K562 (cell line): Measurements from ENCODE around the gene SLC36A1. TPM values are rescaled to one million over a fixed set of nuclear protein-coding genes. Genes with fewer than 3 reads are reported as not detected.

Source experiments
- ATAC-seq: fragments of 200-7000 bp; cut with Tn5 transposase; 3 replicates; pipeline ENCODE4 v1.9.1; 2020; ENCODE audit warnings: moderate library complexity
- BruUV-seq: library from RNA; stranded (reverse); fragments of 400-500 nt; replicated peaks from 2 replicates; lab custom pipeline; 2021; lab: Mats Ljungman, UMichigan
- CTCF ChIA-PET: fragments of 300-600 bp; formaldehyde crosslinking; extraction: SDS; loops from one replicate; lab custom pipeline; 2021; ENCODE audit warnings: low intra/inter-chr PET ratio; lab: Yijun Ruan, JAX
- POLR2A ChIA-PET: fragments of 300-600, 350-650 bp; sonication (Branson Sonifier 250); formaldehyde crosslinking; extraction: SDS; loops from one replicate; lab custom pipeline; 2021; ENCODE audit warnings: antibody characterized with exemption, inconsistent platforms; lab: Yijun Ruan, JAX
- DNase-seq, 4 experiments: peaks; one replicate each; pipeline versions ENCODE4 v3.0.0 to v3.0.0-alpha.2; 2011 to 2018; ENCODE audit warnings: low spot score in 3 of 4, mixed read lengths in 3 of 4; ENCODE audit errors: extremely low read depth in 1 of 4
- FAIRE-seq: peaks from 2 replicates; lab custom pipeline; 2011; peaks lifted over from hg19 to GRCh38; lab: Jason Lieb, UNC
- H2AFZ ChIP-seq: 2 replicates; pipeline ENCODE4 v1.6.0; 2011; ENCODE audit warnings: low read depth, low read length, control low read depth, inconsistent platforms
- H3K27ac ChIP-seq: fragments of 200-600 bp; 3 replicates; pipeline ENCODE4 v1.8.0; 2011; ENCODE audit warnings: low read depth, mild to moderate bottlenecking, control low read depth, inconsistent platforms, low read length, moderate library complexity, mixed read lengths; ENCODE audit errors: extremely low read depth
- H3K27me3 ChIP-seq, 2 experiments: fragments of 300-600 bp in 1 of 2; 2 replicates in 1 of 2; 3 replicates in 1 of 2; pipeline versions ENCODE4 v1.6.0 to v1.8.0; 2011; ENCODE audit warnings: inconsistent platforms in 2 of 2, low read length in 2 of 2, mild to moderate bottlenecking in 1 of 2, mixed read lengths in 1 of 2, moderate library complexity in 1 of 2; ENCODE audit not compliant: control insufficient read depth in 2 of 2, insufficient read depth in 2 of 2
- H3K36me3 ChIP-seq: fragments of 300-600 bp; 3 replicates; pipeline ENCODE4 v1.8.0; 2011; ENCODE audit warnings: mild to moderate bottlenecking, low read length, inconsistent platforms; ENCODE audit not compliant: control insufficient read depth, insufficient read depth
- H3K4me1 ChIP-seq, 2 experiments: fragments of 200-600 bp in 1 of 2; replicated peaks in 1 of 2; 2 replicates in 1 of 2; 3 replicates in 1 of 2; pipeline versions ENCODE4 v1.5.1 to v1.8.0; 2011; ENCODE audit warnings: inconsistent platforms in 2 of 2, low read length in 2 of 2, mild to moderate bottlenecking in 1 of 2, mixed read lengths in 1 of 2, moderate library complexity in 1 of 2; ENCODE audit not compliant: control insufficient read depth in 2 of 2, insufficient read depth in 2 of 2
- H3K4me2 ChIP-seq: 2 replicates; pipeline ENCODE4 v1.6.1; 2011; ENCODE audit warnings: low read length, control low read depth, inconsistent platforms, mixed read lengths; ENCODE audit not compliant: insufficient read depth
- H3K4me3 ChIP-seq: fragments of 200-600 bp; sonication (generic), shearing (Covaris generic); 2 replicates; pipeline ENCODE4 v1.5.1; 2016; ENCODE audit warnings: control low read depth, inconsistent platforms
- H3K79me2 ChIP-seq: fragments of 200-600 bp; 3 replicates; pipeline ENCODE4 v1.8.0; 2011; ENCODE audit warnings: low read length, inconsistent platforms; ENCODE audit not compliant: control insufficient read depth, insufficient read depth
- H3K9ac ChIP-seq, 2 experiments: 2 replicates each; pipeline versions ENCODE4 v1.6.0 to v1.6.1; 2011; ENCODE audit warnings: low read depth in 2 of 2, low read length in 2 of 2, control low read depth in 1 of 2, inconsistent platforms in 1 of 2, mild to moderate bottlenecking in 1 of 2, mixed read lengths in 1 of 2; ENCODE audit not compliant: insufficient read depth in 1 of 2
- H3K9me1 ChIP-seq: one replicate; pipeline ENCODE4 v1.6.0; 2011; ENCODE audit warnings: inconsistent platforms, mild to moderate bottlenecking, low read length, moderate library complexity; ENCODE audit not compliant: control insufficient read depth, insufficient read depth
- H3K9me3 ChIP-seq: replicated peaks from 2 replicates; pipeline ENCODE4 v1.5.1; 2011; ENCODE audit warnings: low read depth, low read length, inconsistent platforms; ENCODE audit not compliant: control insufficient read depth, insufficient read depth
- H4K20me1 ChIP-seq: replicated peaks from 2 replicates; pipeline ENCODE4 v1.6.1; 2011; ENCODE audit warnings: low read length, inconsistent platforms, mixed read lengths; ENCODE audit not compliant: control insufficient read depth, insufficient read depth
- DACH1 ChIP-seq: fragments of 450-650 bp; IDR thresholded peaks from 2 replicates; pipeline ENCODE4 v1.6.1; 2018; ENCODE audit not compliant: partially characterized antibody
- DNMT1 ChIP-seq: fragments of 450-650 bp; IDR thresholded peaks from 2 replicates; pipeline ENCODE4 v1.6.1; 2016; ENCODE audit warnings: antibody characterized with exemption, mild to moderate bottlenecking
- KLF6 ChIP-seq: fragments of 250-450 bp; sonication (Bioruptor Pico); IDR thresholded peaks from 2 replicates; pipeline ENCODE4 v1.4.0; 2020; ENCODE audit warnings: mild to moderate bottlenecking, moderate library complexity, borderline replicate concordance
- MED1 ChIP-seq: sonication (generic); formaldehyde crosslinking; IDR thresholded peaks from 2 replicates; pipeline ENCODE4 v1.8.1; 2023; ENCODE audit warnings: missing genetic modification reagents, borderline replicate concordance
- NCOA1 ChIP-seq: fragments of 450-650 bp; IDR thresholded peaks from 2 replicates; pipeline ENCODE4 v1.6.1; 2016; ENCODE audit warnings: low read depth
- NCOA6 ChIP-seq: fragments of 450-650 bp; IDR thresholded peaks from 2 replicates; pipeline ENCODE4 v1.6.1; 2017; ENCODE audit warnings: mild to moderate bottlenecking
- NCOR1 ChIP-seq: fragments of 450-650 bp; IDR thresholded peaks from 2 replicates; pipeline ENCODE4 v1.6.1; 2016; ENCODE audit warnings: mild to moderate bottlenecking, moderate library complexity
- NFXL1 ChIP-seq: fragments of 450-650 bp; formaldehyde crosslinking; IDR thresholded peaks from 2 replicates; pipeline ENCODE4 v1.4.0; 2021; ENCODE audit warnings: mild to moderate bottlenecking
- NRF1 ChIP-seq, 2 experiments: fragments of 450-650 bp; IDR thresholded peaks in 1 of 2; conservative IDR thresholded peaks in 1 of 2; 2 replicates each; pipeline ENCODE4 v1.6.1; 2014; ENCODE audit warnings: mild to moderate bottlenecking in 2 of 2
- TAF15 ChIP-seq: fragments of 200-400 bp; formaldehyde crosslinking; IDR thresholded peaks from 2 replicates; pipeline ENCODE4 v1.6.1; 2017; ENCODE audit warnings: mild to moderate bottlenecking, low read depth, low read length, moderate library complexity
- ZNF174 ChIP-seq: fragments of 250-450 bp; sonication (Bioruptor Pico); IDR thresholded peaks from 2 replicates; pipeline ENCODE4 v1.4.0; 2020; ENCODE audit warnings: mild to moderate bottlenecking
- WGBS: fragments of 100-300 bp; shearing (Covaris generic); methylation state at CpG from one replicate; pipeline ENCODE4 v1.1.6; 2016; ENCODE audit warnings: low coverage, mixed read lengths; ENCODE audit not compliant: insufficient coverage; ENCODE audit errors: missing lambda C conversion rate; 5-methylcytosine and 5-hydroxymethylcytosine counted together
- in situ Hi-C: fragments of 300-500 bp; cut with MboI; formaldehyde crosslinking; loops from 4 replicates; pipeline ENCODE4 v1.15.0; 2018; ENCODE audit warnings: inconsistent platforms, mixed read lengths
- intact Hi-C: fragments of 100-400 bp; cut with micrococcal nuclease; formaldehyde crosslinking; loops from 2 replicates; pipeline ENCODE4 v1.14.2; 2022
- polyA plus RNA-seq, 8 experiments: library from polyadenylated mRNA; depleted of rRNA in 4 of 8; stranded (reverse) in 5 of 8; unstranded in 3 of 8; fragments of >200 nt; fragmentation: Nextera tagmentation in 2 of 8; fragmentation: Illumina TruSeq in 1 of 8; extraction: Ambion mirVana in 2 of 8; extraction: Trizol in 1 of 8; gene quantifications; 2 replicates each; pipeline versions ENCODE4 v1.2.1 to v1.2.3, GENCODE V29; 2011 to 2014; ENCODE audit warnings: inconsistent platforms in 1 of 8, missing spikeins in 1 of 8
- total RNA-seq, 7 experiments: library from RNA; depleted of rRNA in 6 of 7; stranded (reverse); fragments of >200 nt in 6 of 7; fragmentation: Illumina TruSeq in 2 of 7; extraction: Trizol in 2 of 7; gene quantifications; 2 replicates each; pipeline versions ENCODE4 v1.2.1 to v1.2.3, GENCODE V29; 2011 to 2021; ENCODE audit warnings: low replicate concordance in 1 of 7
- TF ChIP-seq, protein P1 (sequence below): fragments of 200-600 bp; sonication (generic); IDR thresholded peaks from one replicate; pipeline ENCODE4 v1.6.1; 2012; ENCODE audit warnings: mild to moderate bottlenecking, low read depth, low read length, inconsistent platforms

Gene SLC36A1
- total and polyA plus RNA-seq, 9 of the 15 experiments (the other 6 are each of a cell fraction or from before 2014, with no cell fraction given) = 1.6 to 8.4 (median 4.6) TPM

DNA sequence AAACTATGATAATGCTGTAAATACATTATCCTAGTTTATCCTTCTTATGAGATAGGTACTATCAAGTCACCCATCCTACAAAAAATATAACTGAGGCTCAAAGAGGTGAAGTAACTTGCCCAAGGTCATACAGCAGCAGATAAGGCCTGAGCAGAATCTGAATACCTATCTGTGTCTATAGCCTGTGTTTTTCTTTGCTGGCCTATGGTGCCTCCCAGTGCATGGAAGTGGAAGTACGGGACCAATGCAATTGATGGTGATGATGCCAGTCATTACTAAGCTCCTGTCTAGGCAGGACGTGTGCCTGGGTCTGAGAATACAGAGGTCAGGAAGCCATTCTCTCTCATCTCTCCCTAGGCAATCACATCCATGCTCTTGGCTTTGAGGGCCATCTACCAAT is 75.9 kb downstream of the SLC36A1 start (continued):
- TF ChIP-seq NCOA1 (no peak), ZNF174 (no peak), NRF1 (conservative IDR thresholded peaks at IDR 0.05 in 1 of 2, IDR thresholded peaks at IDR 0.05 in 1 of 2) (no peak), NCOA6 (no peak)

DNA sequence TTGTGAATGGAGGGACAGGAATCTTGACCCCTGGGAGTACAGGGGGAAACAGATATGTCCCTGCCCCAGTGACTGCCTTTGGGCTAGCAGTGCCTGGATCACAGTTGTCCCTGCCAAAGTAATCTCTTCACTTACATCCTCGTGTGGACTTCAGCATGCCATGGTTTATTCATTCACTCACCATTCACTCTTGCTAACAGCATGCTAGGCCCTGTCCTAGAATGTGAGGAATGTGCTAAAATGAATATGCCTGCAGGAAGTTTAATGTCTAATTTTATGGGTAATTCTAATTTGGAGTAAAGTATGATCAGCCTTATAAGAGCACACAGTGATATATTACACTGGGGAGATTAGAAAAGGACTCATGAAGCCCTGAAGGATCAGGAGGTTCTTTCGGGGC is 80.8 kb downstream of the SLC36A1 start:
- in situ Hi-C loops = loop anchor here (10.0 kb wide), 1 partner anchor 403 kb away; no protein-coding TSS in a partner anchor
- ATAC-seq = no peak
- H4K20me1 ChIP-seq = no peaks in the 10 kb centered on the region; the same call in 1 of the 2 replicates
- ChIA-PET CTCF (no interaction called here), POLR2A (no interaction called here)
- intact Hi-C loops = no loop called here
- H3K27ac ChIP-seq = no peak overlapping the region
- H3K36me3 ChIP-seq = no peaks in the 10 kb centered on the region
- no peaks in the 10 kb centered on the region for H3K79me2 ChIP-seq
- DNase-seq = no peak
- H3K4me3 ChIP-seq = no peak overlapping the region
- no peak for FAIRE-seq
- 3% methylated on average over 2 of the region's 2 CpGs for WGBS
- no TSS peak for BruUV-seq
- H3K9me3 ChIP-seq = no peaks in the 10 kb centered on the region
- H3K9ac ChIP-seq = no peak overlapping the region
- no peaks in the 10 kb centered on the region for H3K9me1 ChIP-seq
- no peak overlapping the region for H2AFZ ChIP-seq
- H3K4me2 ChIP-seq = no peak overlapping the region
- no peaks in the 10 kb centered on the region; a peak in 1 of 5 replicates for H3K4me1 ChIP-seq
- peaks cover 5 to 16% of the 10 kb centered on the region in 2 experiments; a peak in 3 of 5 replicates for H3K27me3 ChIP-seq
- TF ChIP-seq DNMT1 = no peak
- TF ChIP-seq MED1 (CRISPR knock-in tag) = no peak
- TF ChIP-seq NFXL1 (CRISPR knock-in tag) = no peak
- no peak for TF ChIP-seq TAF15
- TF ChIP-seq DACH1 = no peak
- no peak for TF ChIP-seq KLF6 (CRISPR knock-in tag)
- TF ChIP-seq, protein P1, sequence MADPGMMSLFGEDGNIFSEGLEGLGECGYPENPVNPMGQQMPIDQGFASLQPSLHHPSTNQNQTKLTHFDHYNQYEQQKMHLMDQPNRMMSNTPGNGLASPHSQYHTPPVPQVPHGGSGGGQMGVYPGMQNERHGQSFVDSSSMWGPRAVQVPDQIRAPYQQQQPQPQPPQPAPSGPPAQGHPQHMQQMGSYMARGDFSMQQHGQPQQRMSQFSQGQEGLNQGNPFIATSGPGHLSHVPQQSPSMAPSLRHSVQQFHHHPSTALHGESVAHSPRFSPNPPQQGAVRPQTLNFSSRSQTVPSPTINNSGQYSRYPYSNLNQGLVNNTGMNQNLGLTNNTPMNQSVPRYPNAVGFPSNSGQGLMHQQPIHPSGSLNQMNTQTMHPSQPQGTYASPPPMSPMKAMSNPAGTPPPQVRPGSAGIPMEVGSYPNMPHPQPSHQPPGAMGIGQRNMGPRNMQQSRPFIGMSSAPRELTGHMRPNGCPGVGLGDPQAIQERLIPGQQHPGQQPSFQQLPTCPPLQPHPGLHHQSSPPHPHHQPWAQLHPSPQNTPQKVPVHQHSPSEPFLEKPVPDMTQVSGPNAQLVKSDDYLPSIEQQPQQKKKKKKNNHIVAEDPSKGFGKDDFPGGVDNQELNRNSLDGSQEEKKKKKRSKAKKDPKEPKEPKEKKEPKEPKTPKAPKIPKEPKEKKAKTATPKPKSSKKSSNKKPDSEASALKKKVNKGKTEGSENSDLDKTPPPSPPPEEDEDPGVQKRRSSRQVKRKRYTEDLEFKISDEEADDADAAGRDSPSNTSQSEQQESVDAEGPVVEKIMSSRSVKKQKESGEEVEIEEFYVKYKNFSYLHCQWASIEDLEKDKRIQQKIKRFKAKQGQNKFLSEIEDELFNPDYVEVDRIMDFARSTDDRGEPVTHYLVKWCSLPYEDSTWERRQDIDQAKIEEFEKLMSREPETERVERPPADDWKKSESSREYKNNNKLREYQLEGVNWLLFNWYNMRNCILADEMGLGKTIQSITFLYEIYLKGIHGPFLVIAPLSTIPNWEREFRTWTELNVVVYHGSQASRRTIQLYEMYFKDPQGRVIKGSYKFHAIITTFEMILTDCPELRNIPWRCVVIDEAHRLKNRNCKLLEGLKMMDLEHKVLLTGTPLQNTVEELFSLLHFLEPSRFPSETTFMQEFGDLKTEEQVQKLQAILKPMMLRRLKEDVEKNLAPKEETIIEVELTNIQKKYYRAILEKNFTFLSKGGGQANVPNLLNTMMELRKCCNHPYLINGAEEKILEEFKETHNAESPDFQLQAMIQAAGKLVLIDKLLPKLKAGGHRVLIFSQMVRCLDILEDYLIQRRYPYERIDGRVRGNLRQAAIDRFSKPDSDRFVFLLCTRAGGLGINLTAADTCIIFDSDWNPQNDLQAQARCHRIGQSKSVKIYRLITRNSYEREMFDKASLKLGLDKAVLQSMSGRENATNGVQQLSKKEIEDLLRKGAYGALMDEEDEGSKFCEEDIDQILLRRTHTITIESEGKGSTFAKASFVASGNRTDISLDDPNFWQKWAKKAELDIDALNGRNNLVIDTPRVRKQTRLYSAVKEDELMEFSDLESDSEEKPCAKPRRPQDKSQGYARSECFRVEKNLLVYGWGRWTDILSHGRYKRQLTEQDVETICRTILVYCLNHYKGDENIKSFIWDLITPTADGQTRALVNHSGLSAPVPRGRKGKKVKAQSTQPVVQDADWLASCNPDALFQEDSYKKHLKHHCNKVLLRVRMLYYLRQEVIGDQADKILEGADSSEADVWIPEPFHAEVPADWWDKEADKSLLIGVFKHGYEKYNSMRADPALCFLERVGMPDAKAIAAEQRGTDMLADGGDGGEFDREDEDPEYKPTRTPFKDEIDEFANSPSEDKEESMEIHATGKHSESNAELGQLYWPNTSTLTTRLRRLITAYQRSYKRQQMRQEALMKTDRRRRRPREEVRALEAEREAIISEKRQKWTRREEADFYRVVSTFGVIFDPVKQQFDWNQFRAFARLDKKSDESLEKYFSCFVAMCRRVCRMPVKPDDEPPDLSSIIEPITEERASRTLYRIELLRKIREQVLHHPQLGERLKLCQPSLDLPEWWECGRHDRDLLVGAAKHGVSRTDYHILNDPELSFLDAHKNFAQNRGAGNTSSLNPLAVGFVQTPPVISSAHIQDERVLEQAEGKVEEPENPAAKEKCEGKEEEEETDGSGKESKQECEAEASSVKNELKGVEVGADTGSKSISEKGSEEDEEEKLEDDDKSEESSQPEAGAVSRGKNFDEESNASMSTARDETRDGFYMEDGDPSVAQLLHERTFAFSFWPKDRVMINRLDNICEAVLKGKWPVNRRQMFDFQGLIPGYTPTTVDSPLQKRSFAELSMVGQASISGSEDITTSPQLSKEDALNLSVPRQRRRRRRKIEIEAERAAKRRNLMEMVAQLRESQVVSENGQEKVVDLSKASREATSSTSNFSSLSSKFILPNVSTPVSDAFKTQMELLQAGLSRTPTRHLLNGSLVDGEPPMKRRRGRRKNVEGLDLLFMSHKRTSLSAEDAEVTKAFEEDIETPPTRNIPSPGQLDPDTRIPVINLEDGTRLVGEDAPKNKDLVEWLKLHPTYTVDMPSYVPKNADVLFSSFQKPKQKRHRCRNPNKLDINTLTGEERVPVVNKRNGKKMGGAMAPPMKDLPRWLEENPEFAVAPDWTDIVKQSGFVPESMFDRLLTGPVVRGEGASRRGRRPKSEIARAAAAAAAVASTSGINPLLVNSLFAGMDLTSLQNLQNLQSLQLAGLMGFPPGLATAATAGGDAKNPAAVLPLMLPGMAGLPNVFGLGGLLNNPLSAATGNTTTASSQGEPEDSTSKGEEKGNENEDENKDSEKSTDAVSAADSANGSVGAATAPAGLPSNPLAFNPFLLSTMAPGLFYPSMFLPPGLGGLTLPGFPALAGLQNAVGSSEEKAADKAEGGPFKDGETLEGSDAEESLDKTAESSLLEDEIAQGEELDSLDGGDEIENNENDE = no peak
- TF ChIP-seq NCOR1 = no peak
